ENCODE results near the gene NBEAL1.
"Not testable (repeated sequence)": the region's sequence is repeated elsewhere in the genome, so short reads cannot be mapped to it uniquely, and the experiment has no call there.

The NBEAL1 gene

DNA sequence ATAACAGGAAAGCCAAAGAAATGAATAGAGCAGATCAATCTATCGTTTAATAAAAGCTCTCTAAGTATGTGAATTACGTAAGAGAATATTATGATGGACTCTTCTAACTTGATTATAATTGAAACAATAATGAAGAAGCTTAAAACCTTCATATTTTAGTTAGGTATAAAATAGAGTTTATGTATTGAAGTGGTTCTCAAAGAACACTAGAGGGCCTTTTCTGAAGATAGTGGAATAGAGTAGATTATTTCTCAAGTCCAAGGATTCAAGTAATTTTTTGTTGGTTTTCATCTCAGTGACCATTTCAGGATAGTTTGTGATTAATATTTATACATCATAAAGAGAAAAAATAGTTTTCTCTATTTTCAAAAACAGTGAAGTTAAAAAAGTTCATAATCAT, 97.7 kb downstream of the NBEAL1 start:
- H3K9me3 ChIP-seq (ENCODE audit: control insufficient read depth, insufficient read depth, low read depth, low read length) = no peaks in the 10 kb centered on the region
- H3K36me3 ChIP-seq (ENCODE audit: control insufficient read depth in 2 of 2, insufficient read depth in 1 of 2, low read length in 2 of 2) = peaks cover 38 to 46% of the 10 kb centered on the region in 2 experiments
- no peak overlapping the region for H3K27ac ChIP-seq (ENCODE audit: extremely low read depth, low read depth, low read length)
- CTCF ChIA-PET = no interaction called here
- POLR2A ChIA-PET = no interaction called here
- no peak for TF ChIP-seq ZNF843 (tag by site-specific recombination; IDR thresholded peaks at IDR 0.05)
- TF ChIP-seq ZFHX2 (tag by site-specific recombination; conservative IDR thresholded peaks at IDR 0.05) = no peak
- no peak for TF ChIP-seq ZNF560 (tag by site-specific recombination; IDR thresholded peaks at IDR 0.05; ENCODE audit: borderline replicate concordance)
- TF ChIP-seq GLI2 (tag by site-specific recombination; IDR thresholded peaks at IDR 0.05; ENCODE audit: borderline replicate concordance, low read depth) = no peak
- TF ChIP-seq ZNF335 (tag by site-specific recombination; conservative IDR thresholded peaks at IDR 0.05) = no peak
- TF ChIP-seq, protein P1, sequence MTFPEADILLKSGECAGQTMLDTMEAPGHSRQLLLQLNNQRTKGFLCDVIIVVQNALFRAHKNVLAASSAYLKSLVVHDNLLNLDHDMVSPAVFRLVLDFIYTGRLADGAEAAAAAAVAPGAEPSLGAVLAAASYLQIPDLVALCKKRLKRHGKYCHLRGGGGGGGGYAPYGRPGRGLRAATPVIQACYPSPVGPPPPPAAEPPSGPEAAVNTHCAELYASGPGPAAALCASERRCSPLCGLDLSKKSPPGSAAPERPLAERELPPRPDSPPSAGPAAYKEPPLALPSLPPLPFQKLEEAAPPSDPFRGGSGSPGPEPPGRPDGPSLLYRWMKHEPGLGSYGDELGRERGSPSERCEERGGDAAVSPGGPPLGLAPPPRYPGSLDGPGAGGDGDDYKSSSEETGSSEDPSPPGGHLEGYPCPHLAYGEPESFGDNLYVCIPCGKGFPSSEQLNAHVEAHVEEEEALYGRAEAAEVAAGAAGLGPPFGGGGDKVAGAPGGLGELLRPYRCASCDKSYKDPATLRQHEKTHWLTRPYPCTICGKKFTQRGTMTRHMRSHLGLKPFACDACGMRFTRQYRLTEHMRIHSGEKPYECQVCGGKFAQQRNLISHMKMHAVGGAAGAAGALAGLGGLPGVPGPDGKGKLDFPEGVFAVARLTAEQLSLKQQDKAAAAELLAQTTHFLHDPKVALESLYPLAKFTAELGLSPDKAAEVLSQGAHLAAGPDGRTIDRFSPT (tag by site-specific recombination; IDR thresholded peaks at IDR 0.05) = no peak
- TF ChIP-seq, protein P2, sequence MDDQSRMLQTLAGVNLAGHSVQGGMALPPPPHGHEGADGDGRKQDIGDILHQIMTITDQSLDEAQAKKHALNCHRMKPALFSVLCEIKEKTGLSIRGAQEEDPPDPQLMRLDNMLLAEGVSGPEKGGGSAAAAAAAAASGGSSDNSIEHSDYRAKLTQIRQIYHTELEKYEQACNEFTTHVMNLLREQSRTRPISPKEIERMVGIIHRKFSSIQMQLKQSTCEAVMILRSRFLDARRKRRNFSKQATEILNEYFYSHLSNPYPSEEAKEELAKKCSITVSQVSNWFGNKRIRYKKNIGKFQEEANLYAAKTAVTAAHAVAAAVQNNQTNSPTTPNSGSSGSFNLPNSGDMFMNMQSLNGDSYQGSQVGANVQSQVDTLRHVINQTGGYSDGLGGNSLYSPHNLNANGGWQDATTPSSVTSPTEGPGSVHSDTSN (CRISPR knock-in tag; IDR thresholded peaks at IDR 0.05) = no peak
- no peak for TF ChIP-seq ZNF394 (tag by site-specific recombination; IDR thresholded peaks at IDR 0.05; ENCODE audit: borderline replicate concordance)
- TF ChIP-seq ZNF621 (tag by site-specific recombination; IDR thresholded peaks at IDR 0.05) = no peak
- no peak for TF ChIP-seq ZXDB (tag by site-specific recombination; IDR thresholded peaks at IDR 0.05)
- no peak for TF ChIP-seq BCL11B (tag by site-specific recombination; IDR thresholded peaks at IDR 0.05; ENCODE audit: low read depth)
- TF ChIP-seq PATZ1 (tag by site-specific recombination; IDR thresholded peaks at IDR 0.05) = no peak
- no peak for TF ChIP-seq ZNF510 (tag by site-specific recombination; IDR thresholded peaks at IDR 0.05; ENCODE audit: insufficient replicate concordance)
- no peak for TF ChIP-seq ZFP41 (tag by site-specific recombination; IDR thresholded peaks at IDR 0.05; ENCODE audit: borderline replicate concordance)
- TF ChIP-seq KLF1 (tag by site-specific recombination; IDR thresholded peaks at IDR 0.05) = no peak
- H3K4me1 ChIP-seq (ENCODE audit: control insufficient read depth, insufficient read depth, low read length) = no peaks in the 10 kb centered on the region
- H3K4me3 ChIP-seq (ENCODE audit: low read depth, low read length) = no peak overlapping the region

GRCh38 chr2:203115201-203115700, 100.6 kb downstream of the NBEAL1 start:
- not testable (repeated sequence) for H3K27ac ChIP-seq (ENCODE audit: extremely low read depth, low read depth, low read length); H3K4me1 ChIP-seq (ENCODE audit: control insufficient read depth, insufficient read depth, low read length); H3K9me3 ChIP-seq (ENCODE audit: control insufficient read depth, insufficient read depth, low read depth, low read length); H3K4me3 ChIP-seq (ENCODE audit: low read depth, low read length)
- POLR2A ChIA-PET = interaction anchor here (0.9 kb wide), 1 partner anchor 97 kb away, joined by 4 read pairs; no protein-coding TSS in a partner anchor
- peaks cover 27 to 38% of the 10 kb centered on the region in 2 experiments for H3K36me3 ChIP-seq (ENCODE audit: control insufficient read depth in 2 of 2, insufficient read depth in 1 of 2, low read length in 2 of 2)
- CTCF ChIA-PET = interaction anchor here (0.6 kb wide), 1 partner anchor 527 kb away, joined by 3 read pairs; no protein-coding TSS in a partner anchor

DNA sequence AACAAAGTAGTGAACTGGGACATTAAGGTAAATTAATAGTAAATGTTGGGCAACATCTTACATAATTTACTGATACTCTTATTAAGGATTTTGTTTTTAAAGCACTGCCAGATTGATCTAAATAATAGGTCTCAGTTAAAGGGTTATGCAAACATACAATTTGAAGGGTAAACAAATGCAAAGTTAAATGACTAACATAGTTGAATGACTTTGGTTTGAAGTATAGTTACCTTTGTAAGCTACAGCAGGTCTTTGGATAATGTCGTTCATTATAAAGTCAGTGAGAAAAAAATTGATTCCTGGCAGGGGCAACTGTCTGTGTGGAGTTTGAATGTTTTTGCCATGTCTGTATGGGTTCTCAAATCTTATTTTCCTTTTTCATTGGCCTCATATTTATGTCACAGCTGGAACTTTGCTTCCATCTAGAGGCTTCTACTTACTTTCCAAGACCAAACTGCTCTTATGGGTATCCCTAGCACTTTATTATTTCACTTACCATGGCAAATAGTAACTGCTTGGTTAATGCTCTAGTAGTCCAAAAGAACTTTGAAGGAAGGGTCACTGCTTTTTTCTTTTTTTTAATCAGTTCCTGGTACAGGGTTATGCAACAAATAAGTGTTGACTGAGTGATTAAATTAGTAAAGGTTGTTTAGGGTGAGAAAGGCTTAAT, 107.8 kb downstream of the NBEAL1 start:
- ChIA-PET POLR2A (no interaction called here), CTCF (no interaction called here)
- H3K9me3 ChIP-seq (ENCODE audit: control insufficient read depth, insufficient read depth, low read depth, low read length) = no peaks in the 10 kb centered on the region
- H3K27ac ChIP-seq (ENCODE audit: extremely low read depth, low read depth, low read length) = no peak overlapping the region
- H3K36me3 ChIP-seq (ENCODE audit: control insufficient read depth in 2 of 2, insufficient read depth in 1 of 2, low read length in 2 of 2) = peaks cover 0 to 9% of the 10 kb centered on the region in 2 experiments; a peak in 2 of 3 replicates
- H3K4me1 ChIP-seq (ENCODE audit: control insufficient read depth, insufficient read depth, low read length) = no peaks in the 10 kb centered on the region
- H3K4me3 ChIP-seq (ENCODE audit: low read depth, low read length) = no peak overlapping the region
- no peak for TF ChIP-seq ZNF837 (tag by site-specific recombination; IDR thresholded peaks at IDR 0.05)
- TF ChIP-seq CTCF (tag by site-specific recombination; IDR thresholded peaks at IDR 0.05) = 0 out of 2 replicates have a peak, but pooled peaks have one; percentile 23
- TF ChIP-seq ZEB2 (tag by site-specific recombination; IDR thresholded peaks at IDR 0.05) = no peak
- TF ChIP-seq ZNF341 (tag by site-specific recombination; IDR thresholded peaks at IDR 0.05; ENCODE audit: low read depth) = no peak
- peak; percentile 36; the same call in 1 of the 2 replicates for TF ChIP-seq ZNF654 (tag by site-specific recombination; IDR thresholded peaks at IDR 0.05; ENCODE audit: low read depth)
- TF ChIP-seq ZNF707 (tag by site-specific recombination; IDR thresholded peaks at IDR 0.05) = no peak
